Measurements from ENCODE around the gene RBM15B.

DNA sequence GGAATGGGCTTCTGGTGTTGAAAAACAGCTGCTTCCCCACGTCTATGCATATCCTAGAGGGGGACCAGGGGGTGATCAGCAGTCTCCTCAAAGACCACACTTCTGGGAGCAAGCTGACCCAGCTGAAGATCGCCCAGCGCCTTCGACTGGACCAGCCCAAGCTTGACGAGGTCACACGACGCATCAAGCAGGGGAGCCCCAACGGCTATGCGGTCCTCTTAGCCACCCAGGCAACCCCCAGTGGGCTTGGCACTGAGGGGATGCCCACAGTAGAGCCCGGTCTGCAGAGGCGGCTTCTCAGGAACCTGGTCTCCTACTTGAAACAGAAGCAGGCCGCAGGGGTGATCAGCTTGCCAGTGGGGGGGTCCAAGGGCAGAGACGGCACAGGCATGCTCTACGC, 2.5 kb downstream of the RBM15B start:
- no peak for TF ChIP-seq GATA3 (IDR thresholded peaks at IDR 0.05; ENCODE audit: low read depth, low read length)
- TF ChIP-seq GATA2 (IDR thresholded peaks at IDR 0.05; ENCODE audit: low read depth, low read length), result no peak

Data from SH-SY5Y (cell line).